Activated B cell treated with CpG ODN at 0.5 μM for 24 hours (primary cell): ENCODE results near the gene GMCL2. TPM values are rescaled to one million over a fixed set of nuclear protein-coding genes. Genes with fewer than 3 reads are reported as not detected.

Experiments used
- ATAC-seq: fragments of 200-7000 bp; cut with Tn5 transposase; one replicate; pipeline ENCODE4 v1.10.0; 2021; ENCODE audit warnings: low read depth, mild to moderate bottlenecking, moderate library complexity
- CTCF ChIA-PET: fragments of 350-600 bp; sonication (Branson Sonifier 250); formaldehyde crosslinking; loops from one replicate; lab custom pipeline; 2021; ENCODE audit warnings: antibody characterized with exemption; lab: Charles Lee
- POLR2A ChIA-PET: fragments of 350-600 bp; sonication (Branson Sonifier 250); formaldehyde crosslinking; loops from one replicate; lab custom pipeline; 2021; ENCODE audit warnings: antibody characterized with exemption; lab: Charles Lee
- DNase-seq: peaks from one replicate; pipeline ENCODE4 v3.0.0; 2022
- H3K27ac Mint-ChIP-seq: one replicate; pipeline ENCODE4 v1.8.0; 2020; ENCODE audit warnings: mixed read lengths
- H3K27me3 Mint-ChIP-seq: one replicate; pipeline ENCODE4 v1.8.0; 2021; ENCODE audit warnings: mixed read lengths
- H3K36me3 Mint-ChIP-seq: one replicate; pipeline ENCODE4 v1.8.0; 2021; ENCODE audit warnings: low read depth, mixed read lengths
- H3K4me1 Mint-ChIP-seq: one replicate; pipeline ENCODE4 v1.8.0; 2021; ENCODE audit warnings: mixed read lengths
- H3K4me3 Mint-ChIP-seq: one replicate; pipeline ENCODE4 v1.8.0; 2020; ENCODE audit warnings: mild to moderate bottlenecking, mixed read lengths
- H3K9me3 Mint-ChIP-seq: one replicate; pipeline ENCODE4 v1.8.0; 2020; ENCODE audit warnings: mixed read lengths
- CTCF ChIP-seq: fragments of 200-600 bp; IDR thresholded peaks from one replicate; pipeline ENCODE4 v1.8.0; 2022; ENCODE audit warnings: antibody characterized with exemption, mild to moderate bottlenecking
- intact Hi-C: fragments of 100-400 bp; cut with micrococcal nuclease; formaldehyde crosslinking; loops from one replicate; pipeline ENCODE4 v1.15.1; 2024
- total RNA-seq: library from RNA; stranded (reverse); gene quantifications from 2 replicates; pipeline ENCODE4 v1.2.3, GENCODE V29; 2022

The GMCL2 gene
- total RNA-seq, 1 donor from 2014 or later = not detected

DNA sequence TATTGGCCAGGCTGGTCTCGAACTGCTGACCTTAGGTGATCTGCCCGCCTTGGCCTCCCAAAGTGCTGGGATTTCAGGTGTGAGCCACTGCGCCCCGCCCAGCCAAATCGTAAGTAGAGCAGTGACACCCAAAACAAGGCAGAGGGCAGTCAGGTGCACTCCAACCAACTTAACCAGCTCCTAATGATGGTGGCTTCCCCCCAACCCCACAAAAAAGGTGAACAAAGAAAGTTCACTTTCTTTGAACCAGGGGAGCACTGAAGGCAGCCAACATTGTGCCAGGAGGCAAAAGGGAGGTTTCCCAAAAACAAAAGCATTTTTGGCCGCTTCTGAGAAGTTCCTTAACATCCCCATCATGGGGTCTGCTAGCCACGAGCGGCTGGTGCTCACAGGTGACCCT is 9.6 kb downstream of the GMCL2 start:
- no peak for DNase-seq
- POLR2A ChIA-PET = no interaction called here
- TF ChIP-seq CTCF = no peak
- ATAC-seq = no peak
- intact Hi-C loops = no loop called here
- CTCF ChIA-PET = no interaction called here
- Mint-ChIP-seq H3K36me3 (no peaks in the 10 kb centered on the region), H3K27me3 (peaks cover 14% of the 10 kb centered on the region), H3K4me3 (no peak overlapping the region), H3K27ac (no peak overlapping the region), H3K4me1 (no peaks in the 10 kb centered on the region), H3K9me3 (no peaks in the 10 kb centered on the region)

DNA sequence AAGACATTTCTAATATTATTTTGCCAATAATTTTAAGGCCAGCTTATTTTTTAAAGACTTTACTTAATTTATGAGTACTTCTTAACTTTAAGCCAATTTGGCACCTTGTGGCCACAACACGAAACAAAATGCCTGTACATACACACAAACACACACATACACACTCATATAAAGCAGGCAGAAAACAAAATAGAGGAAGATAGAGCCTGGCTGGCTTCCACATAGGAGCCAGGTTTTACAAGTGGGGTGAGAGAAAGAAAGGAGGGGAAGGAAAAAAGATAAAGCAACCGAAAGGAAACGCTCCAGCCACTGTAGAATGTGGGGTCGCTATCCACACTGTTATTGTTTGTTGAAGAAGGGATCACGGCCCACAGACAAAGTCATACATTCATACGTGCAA is 10.4 kb downstream of the GMCL2 start:
- ATAC-seq = no peak
- Mint-ChIP-seq H3K4me3 (no peak overlapping the region), H3K27me3 (peaks cover 14% of the 10 kb centered on the region), H3K4me1 (no peaks in the 10 kb centered on the region), H3K36me3 (no peaks in the 10 kb centered on the region), H3K27ac (no peak overlapping the region), H3K9me3 (no peaks in the 10 kb centered on the region)
- ChIA-PET CTCF (no interaction called here), POLR2A (no interaction called here)
- no peak for TF ChIP-seq CTCF
- intact Hi-C loops = no loop called here
- no peak for DNase-seq

DNA sequence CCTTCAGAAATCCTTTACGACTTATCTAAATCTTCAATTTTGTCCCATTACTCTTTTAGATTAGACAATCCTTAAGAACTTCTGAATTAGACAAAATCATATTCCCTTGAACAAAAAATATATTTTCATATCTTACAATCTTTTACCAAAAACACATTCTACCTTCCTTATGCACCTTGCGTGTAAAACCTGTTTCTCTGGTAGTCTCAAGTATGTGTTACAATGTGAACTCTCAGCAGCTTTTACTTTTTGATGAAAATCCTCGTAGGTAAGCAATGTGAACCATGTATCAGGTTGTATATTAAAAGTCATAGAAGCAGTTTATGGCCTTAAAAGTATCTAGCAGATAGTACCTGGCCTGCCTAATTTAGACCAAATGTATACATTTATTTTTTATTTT is 12.7 kb downstream of the GMCL2 start:
- ChIA-PET POLR2A (no interaction called here), CTCF (no interaction called here)
- Mint-ChIP-seq H3K27me3 (peaks cover 10% of the 10 kb centered on the region), H3K36me3 (no peaks in the 10 kb centered on the region), H3K4me3 (no peak overlapping the region), H3K9me3 (no peaks in the 10 kb centered on the region), H3K27ac (no peak overlapping the region), H3K4me1 (no peaks in the 10 kb centered on the region)
- intact Hi-C loops = no loop called here
- ATAC-seq (no peak), DNase-seq (no peak)
- no peak for TF ChIP-seq CTCF

GRCh38 chr5:178170455-178170854 is 16.7 kb downstream of the GMCL2 start:
- POLR2A ChIA-PET = no interaction called here
- Mint-ChIP-seq H3K36me3 (no peaks in the 10 kb centered on the region), H3K9me3 (no peaks in the 10 kb centered on the region), H3K4me1 (peaks cover 5% of the 10 kb centered on the region), H3K4me3 (no peak overlapping the region), H3K27ac (no peak overlapping the region), H3K27me3 (no peaks in the 10 kb centered on the region)
- ATAC-seq (no peak), DNase-seq (no peak)
- CTCF ChIA-PET = no interaction called here
- intact Hi-C loops = no loop called here
- no peak for TF ChIP-seq CTCF

DNA sequence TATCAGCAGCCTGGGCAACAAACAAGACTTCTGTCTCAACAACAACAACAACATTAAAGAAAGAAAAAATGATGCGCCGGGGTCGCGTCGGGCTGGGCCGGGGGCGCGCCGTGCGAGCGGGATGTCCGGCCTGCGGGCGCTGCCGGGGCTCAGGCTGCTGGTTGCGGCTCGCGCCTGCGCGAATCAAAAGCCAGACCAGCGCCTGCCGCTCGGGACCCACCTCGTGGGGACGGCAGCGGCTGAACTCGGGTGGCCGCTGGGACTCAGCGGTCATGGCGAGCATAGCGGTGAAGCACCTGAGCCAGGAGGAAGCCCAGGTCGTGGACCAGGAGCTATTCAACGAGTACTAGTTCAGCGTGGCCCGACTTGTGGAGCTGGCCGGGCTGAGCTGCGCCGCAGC is 21.6 kb downstream of the GMCL2 start:
- H3K4me1 Mint-ChIP-seq = peaks cover 15% of the 10 kb centered on the region
- ATAC-seq (no peak), DNase-seq (no peak)
- no peak overlapping the region for H3K4me3 Mint-ChIP-seq
- H3K9me3 Mint-ChIP-seq = no peaks in the 10 kb centered on the region
- H3K27ac Mint-ChIP-seq = no peak overlapping the region
- H3K36me3 Mint-ChIP-seq = no peaks in the 10 kb centered on the region
- peaks cover 8% of the 10 kb centered on the region for H3K27me3 Mint-ChIP-seq
- POLR2A ChIA-PET = no interaction called here
- TF ChIP-seq CTCF = no peak
- intact Hi-C loops = no loop called here
- CTCF ChIA-PET = interaction anchor here (1.6 kb wide), 1 partner anchor 90 kb away, joined by 19 read pairs; no protein-coding TSS in a partner anchor
